ENCODE data around the gene RARB.

The RARB gene

DNA sequence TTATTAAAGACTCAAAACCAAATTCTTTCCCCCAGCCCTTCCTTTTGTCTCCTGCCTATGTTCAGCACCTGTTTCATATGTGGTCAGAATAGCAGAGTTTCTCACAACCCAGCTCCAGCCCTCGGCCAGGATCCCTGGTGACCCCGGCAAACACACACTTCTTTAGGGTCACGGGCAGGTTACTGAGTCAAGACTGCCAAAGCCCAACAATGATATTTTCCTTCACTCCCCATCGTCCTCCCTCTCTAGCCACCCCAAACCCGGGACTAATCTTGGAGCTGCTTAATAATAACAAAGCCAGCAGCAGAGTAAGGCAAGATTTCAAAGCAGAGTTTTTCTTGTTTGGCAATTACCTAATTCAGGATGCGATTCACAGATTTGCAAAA, 25.5 kb downstream of the RARB start:
- no peak overlapping the region for H3K9ac ChIP-seq
- H3K4me1 ChIP-seq, result peaks cover 23% of the 10 kb centered on the region
- TF ChIP-seq Cebpa-rat (IDR thresholded peaks at IDR 0.05), result no peak
- H4K20me1 ChIP-seq, result no peaks in the 10 kb centered on the region
- no peak overlapping the region for H3K4me3 ChIP-seq
- no peak overlapping the region for H3K27ac ChIP-seq
- H3K9me3 ChIP-seq, result no peaks in the 10 kb centered on the region
- no peaks in the 10 kb centered on the region for H3K36me3 ChIP-seq
- no peak overlapping the region for H3K4me2 ChIP-seq
- no peaks in the 10 kb centered on the region for H3K27me3 ChIP-seq

DNA sequence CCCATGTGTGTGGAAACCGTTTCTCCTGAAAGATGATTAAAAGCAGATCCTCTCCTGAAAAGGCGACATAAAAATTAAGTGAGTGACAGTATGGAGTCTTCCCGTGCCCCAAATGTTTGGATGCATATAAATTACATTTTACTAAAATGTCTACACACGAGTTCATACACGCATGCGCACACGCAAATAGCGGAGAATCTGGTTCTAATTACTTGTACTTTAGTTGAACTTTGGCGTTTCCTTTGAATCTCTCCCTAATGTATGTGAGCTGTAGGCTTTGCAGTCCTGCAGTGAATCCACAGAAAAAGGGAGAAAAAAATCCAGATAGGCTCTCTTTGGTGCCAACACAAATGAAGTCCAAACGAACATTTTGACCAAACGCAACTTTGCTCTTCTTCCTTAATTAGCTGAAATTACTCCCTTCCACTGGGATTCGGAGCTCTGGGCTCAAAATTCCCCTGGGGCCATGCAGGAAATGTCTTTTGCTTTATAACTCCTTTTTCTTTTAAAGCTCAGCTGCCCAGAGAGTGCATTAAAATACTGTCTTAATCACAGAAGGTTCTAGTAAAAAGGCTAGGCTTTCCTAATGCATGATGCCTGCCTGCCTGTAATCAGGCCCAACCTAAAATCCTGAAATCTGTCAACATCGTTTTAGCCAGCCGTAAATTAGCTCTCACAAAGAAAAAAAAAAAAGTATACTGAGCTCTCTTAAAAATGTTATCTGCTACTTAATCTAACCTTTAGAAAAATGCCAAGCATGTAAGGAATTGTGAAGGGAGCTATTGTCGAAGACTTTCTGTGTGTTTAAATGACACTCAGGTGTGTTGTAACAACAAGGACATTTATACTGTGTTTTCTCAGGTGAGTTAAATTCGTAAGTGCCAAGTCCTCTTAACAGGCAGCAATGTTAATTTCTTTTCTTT, 26.2 kb downstream of the RARB start:
- TF ChIP-seq Cebpa-rat (IDR thresholded peaks at IDR 0.05), result no peak
- no peaks in the 10 kb centered on the region for H3K36me3 ChIP-seq
- no peaks in the 10 kb centered on the region for H4K20me1 ChIP-seq
- no peaks in the 10 kb centered on the region for H3K27me3 ChIP-seq
- H3K4me2 ChIP-seq, result peak overlapping the region; percentile 55
- peaks cover 23% of the 10 kb centered on the region for H3K4me1 ChIP-seq
- no peak overlapping the region for H3K4me3 ChIP-seq
- no peak overlapping the region for H3K27ac ChIP-seq
- H3K9ac ChIP-seq, result no peak overlapping the region; the same call in 1 of the 2 replicates
- no peaks in the 10 kb centered on the region for H3K9me3 ChIP-seq

- no peaks in the 10 kb centered on the region for H4K20me1 ChIP-seq
- H3K4me1 ChIP-seq, result peaks cover 26% of the 10 kb centered on the region
- TF ChIP-seq Cebpa-rat (IDR thresholded peaks at IDR 0.05), result no peak
- no peak overlapping the region for H3K27ac ChIP-seq
- no peak overlapping the region for H3K4me3 ChIP-seq
- H3K36me3 ChIP-seq, result no peaks in the 10 kb centered on the region
- H3K9ac ChIP-seq, result no peak overlapping the region
- H3K4me2 ChIP-seq, result peak overlapping the region; percentile 55; the same call in 1 of the 2 replicates
- H3K9me3 ChIP-seq, result no peaks in the 10 kb centered on the region
- no peaks in the 10 kb centered on the region for H3K27me3 ChIP-seq
These were observed 27.5 kb downstream of the RARB start for GRCh38 chr3:25455441-25456132.

DNA sequence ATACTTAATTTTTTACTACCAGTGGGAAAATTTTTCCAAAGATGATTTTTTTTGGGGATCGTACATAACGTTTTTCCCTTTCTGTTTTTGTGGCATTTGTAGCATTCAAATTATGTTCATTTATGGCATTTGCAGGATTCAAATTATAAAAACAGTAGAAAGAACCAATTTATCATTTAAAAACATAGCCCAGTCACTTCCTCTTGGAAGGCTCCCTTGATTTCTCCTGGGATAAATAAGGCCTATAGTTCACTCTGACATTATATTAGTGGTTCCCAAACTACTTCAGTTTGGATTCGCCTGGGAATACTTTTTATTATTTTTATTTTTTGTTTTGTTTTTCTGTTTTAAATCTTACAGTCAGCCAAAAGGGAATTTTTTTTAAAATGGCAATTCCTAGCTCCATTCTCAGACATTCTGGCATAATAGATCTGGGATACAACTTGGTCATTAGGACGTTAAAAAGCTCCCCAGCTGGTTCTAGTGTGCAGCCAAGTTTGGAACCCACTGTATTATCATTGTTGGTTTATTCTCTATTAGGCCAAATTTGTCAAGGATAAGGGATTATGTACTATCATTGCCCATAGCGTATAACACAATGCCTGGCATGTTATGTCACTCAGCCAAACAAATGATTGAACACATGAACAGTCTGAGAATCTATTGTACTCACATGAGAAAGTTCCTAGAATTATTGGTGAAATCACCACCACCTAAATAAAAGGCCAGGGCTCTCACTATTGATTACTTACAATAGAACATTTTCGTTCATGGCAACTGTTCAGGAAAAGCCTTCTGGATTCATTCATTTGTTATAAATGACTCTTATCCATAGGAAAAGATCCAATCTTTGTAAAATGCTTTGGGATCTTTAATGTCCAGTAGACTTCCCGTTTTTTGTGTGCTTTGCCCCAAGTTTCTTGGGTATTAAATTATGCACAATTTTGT, 28.9 kb downstream of the RARB start:
- no peak overlapping the region for H3K9ac ChIP-seq
- no peak overlapping the region for H3K4me2 ChIP-seq
- H3K27ac ChIP-seq, result no peak overlapping the region
- no peaks in the 10 kb centered on the region for H3K9me3 ChIP-seq
- no peaks in the 10 kb centered on the region for H4K20me1 ChIP-seq
- H3K27me3 ChIP-seq, result no peaks in the 10 kb centered on the region
- no peak overlapping the region for H3K4me3 ChIP-seq
- H3K36me3 ChIP-seq, result no peaks in the 10 kb centered on the region
- no peak for TF ChIP-seq Cebpa-rat (IDR thresholded peaks at IDR 0.05)
- H3K4me1 ChIP-seq, result peaks cover 38% of the 10 kb centered on the region

- H3K27ac ChIP-seq, result no peak overlapping the region
- H3K27me3 ChIP-seq, result no peaks in the 10 kb centered on the region
- no peak overlapping the region for H3K4me3 ChIP-seq
- TF ChIP-seq Cebpa-rat (IDR thresholded peaks at IDR 0.05), result no peak
- H3K36me3 ChIP-seq, result no peaks in the 10 kb centered on the region
- H3K4me2 ChIP-seq, result no peak overlapping the region
- H3K9ac ChIP-seq, result no peak overlapping the region
- H3K9me3 ChIP-seq, result no peaks in the 10 kb centered on the region
- no peaks in the 10 kb centered on the region for H4K20me1 ChIP-seq
- peaks cover 38% of the 10 kb centered on the region for H3K4me1 ChIP-seq
These were observed 29.8 kb downstream of the RARB start for GRCh38 chr3:25457671-25458419.

GRCh38 chr3:25458420-25458814, 30.4 kb downstream of the RARB start:
- Histone ChIP-seq H3K9ac (no peak overlapping the region), H3K36me3 (no peaks in the 10 kb centered on the region), H4K20me1 (no peaks in the 10 kb centered on the region), H3K27ac (no peak overlapping the region), H3K4me3 (no peak overlapping the region), H3K9me3 (no peaks in the 10 kb centered on the region), H3K4me1 (peaks cover 38% of the 10 kb centered on the region), H3K4me2 (no peak overlapping the region), H3K27me3 (no peaks in the 10 kb centered on the region)
- no peak for TF ChIP-seq Cebpa-rat (IDR thresholded peaks at IDR 0.05)

DNA sequence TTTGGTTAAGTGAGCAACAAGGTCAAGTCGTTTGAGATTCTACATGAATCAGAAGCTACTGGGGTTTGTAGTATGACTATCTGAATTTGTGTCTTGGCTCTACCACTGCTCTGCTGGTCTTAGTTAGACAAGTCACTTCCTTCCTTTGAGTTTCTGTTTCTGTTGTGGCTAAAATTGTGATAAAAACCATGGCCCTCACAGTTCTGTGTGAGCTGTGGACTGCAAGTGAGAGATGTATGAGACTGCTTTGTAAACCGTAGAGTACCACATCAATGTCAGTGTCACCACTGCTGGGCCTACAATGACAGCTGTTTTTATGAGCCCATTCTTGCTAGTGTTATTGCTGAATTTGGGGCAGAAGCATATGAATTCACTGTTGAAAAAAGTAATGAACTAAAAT, 32.7 kb downstream of the RARB start:
- Histone ChIP-seq H4K20me1 (no peaks in the 10 kb centered on the region), H3K27ac (no peak overlapping the region), H3K4me1 (peaks cover 17% of the 10 kb centered on the region), H3K9me3 (no peaks in the 10 kb centered on the region), H3K9ac (no peak overlapping the region), H3K27me3 (no peaks in the 10 kb centered on the region), H3K36me3 (no peaks in the 10 kb centered on the region), H3K4me3 (no peak overlapping the region), H3K4me2 (peak overlapping the region; percentile 27)
- no peak for TF ChIP-seq Cebpa-rat (IDR thresholded peaks at IDR 0.05)

DNA sequence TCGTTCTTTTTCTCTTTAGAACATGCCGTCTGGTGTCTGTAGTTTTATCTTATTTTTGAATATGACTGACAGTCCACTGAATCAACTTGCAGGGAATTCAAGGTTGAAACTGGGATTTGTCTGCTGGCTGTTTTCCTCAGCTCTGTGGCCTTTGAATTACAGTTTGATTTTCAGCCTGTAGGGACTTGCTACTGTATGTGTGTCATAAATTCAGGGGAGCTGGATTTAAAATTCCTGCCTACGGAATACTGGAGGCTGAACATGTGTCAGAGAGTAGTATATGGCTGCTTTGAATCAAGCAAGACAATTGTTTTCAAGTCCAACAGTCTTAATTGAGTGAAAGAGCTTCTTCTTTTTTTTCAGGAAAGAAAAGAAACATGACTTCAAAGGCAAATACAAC, 33.9 kb downstream of the RARB start:
- H3K9ac ChIP-seq, result no peak overlapping the region
- H3K4me1 ChIP-seq, result peaks cover 15% of the 10 kb centered on the region
- H4K20me1 ChIP-seq, result no peaks in the 10 kb centered on the region
- H3K9me3 ChIP-seq, result no peaks in the 10 kb centered on the region
- no peak for TF ChIP-seq Cebpa-rat (IDR thresholded peaks at IDR 0.05)
- no peaks in the 10 kb centered on the region for H3K36me3 ChIP-seq
- H3K4me2 ChIP-seq, result no peak overlapping the region
- no peak overlapping the region for H3K4me3 ChIP-seq
- no peak overlapping the region for H3K27ac ChIP-seq
- no peaks in the 10 kb centered on the region for H3K27me3 ChIP-seq

DNA sequence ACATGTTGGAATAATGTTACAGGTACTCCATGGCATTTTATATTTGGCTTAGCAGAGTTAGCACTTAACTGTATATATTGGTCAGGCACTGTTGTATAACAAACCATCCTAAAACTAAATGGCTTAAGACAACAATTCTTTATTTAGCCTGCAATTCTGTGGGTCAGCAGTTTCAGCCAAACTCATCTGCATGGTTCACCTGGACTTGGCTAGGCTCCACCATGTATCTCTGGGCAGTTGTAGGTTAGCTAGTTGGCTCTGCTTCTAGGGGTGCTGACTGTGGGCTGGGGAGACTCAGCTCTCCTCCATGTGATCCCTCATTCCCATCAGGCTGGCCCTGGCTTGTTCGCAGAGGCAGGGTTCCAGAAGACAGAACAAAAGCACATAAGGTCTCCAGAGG, 34.4 kb downstream of the RARB start:
- H3K27me3 ChIP-seq, result no peaks in the 10 kb centered on the region
- no peak for TF ChIP-seq Cebpa-rat (IDR thresholded peaks at IDR 0.05)
- H3K4me1 ChIP-seq, result peaks cover 15% of the 10 kb centered on the region
- H3K36me3 ChIP-seq, result no peaks in the 10 kb centered on the region
- H3K27ac ChIP-seq, result no peak overlapping the region
- no peaks in the 10 kb centered on the region for H3K9me3 ChIP-seq
- H4K20me1 ChIP-seq, result no peaks in the 10 kb centered on the region
- no peak overlapping the region for H3K9ac ChIP-seq
- no peak overlapping the region for H3K4me3 ChIP-seq
- no peak overlapping the region for H3K4me2 ChIP-seq

Measured in BLaER1 (cell line).